ENCODE results near the gene PDE4D.
A peak's percentile ranks its signal among the peaks of the same experiment; 100 is the strongest.

PDE4D gene

DNA sequence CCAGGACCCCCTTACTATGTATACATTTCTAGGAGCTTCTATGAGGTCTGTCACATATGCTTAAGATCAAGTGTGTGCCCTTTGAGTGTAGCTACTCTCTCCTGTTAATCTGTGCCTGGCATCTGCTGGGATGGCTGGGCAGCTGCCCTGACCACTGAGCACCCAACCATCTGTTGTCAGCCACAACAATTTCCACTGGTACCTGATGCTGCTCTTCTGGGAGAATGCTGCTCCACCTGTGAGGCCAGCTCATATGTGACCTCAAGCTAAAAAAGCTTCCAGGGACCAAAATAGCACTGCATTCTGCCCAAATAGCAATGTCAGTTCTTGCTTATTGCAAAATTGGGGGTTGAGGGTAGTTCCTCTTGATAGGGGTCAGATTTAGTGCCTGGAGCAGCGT lies 715.0 kb downstream of the PDE4D start:
- peaks cover 32% of the 10 kb centered on the region for H3K4me1 Mint-ChIP-seq
- no peaks in the 10 kb centered on the region for H3K36me3 Mint-ChIP-seq
- no peak for DNase-seq
- H3K4me3 Mint-ChIP-seq: no peak overlapping the region
- H3K27ac Mint-ChIP-seq: no peak overlapping the region
- no peaks in the 10 kb centered on the region for H3K9me3 Mint-ChIP-seq
- H3K27me3 Mint-ChIP-seq: peaks cover 15% of the 10 kb centered on the region
- CTCF ChIA-PET: interaction anchor here (0.9 to 6.9 kb wide), 7 partner anchors 10 to 308 kb away, joined by 4 to 136 read pairs (median 8); no protein-coding TSS in a partner anchor

DNA sequence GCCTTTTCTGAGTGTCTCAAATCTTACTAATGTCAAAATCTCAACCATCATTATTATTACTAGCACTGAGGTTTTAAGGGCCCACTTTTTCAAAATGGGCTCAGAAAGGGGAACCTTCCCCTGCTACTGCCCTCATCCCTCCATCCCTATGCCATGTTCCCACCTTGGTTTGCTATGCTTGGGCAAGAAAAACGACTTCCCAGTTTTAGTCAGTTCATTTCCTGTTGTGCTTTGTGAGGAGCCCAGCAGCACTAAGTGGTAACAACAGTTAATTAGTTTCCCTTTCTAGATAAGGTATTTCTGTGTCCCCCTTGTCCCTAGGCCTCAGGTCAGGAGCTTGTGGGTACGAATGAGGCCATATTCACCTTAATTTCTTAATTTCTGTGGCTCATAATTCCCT lies 715.5 kb downstream of the PDE4D start:
- Mint-ChIP-seq H3K4me1 (peaks cover 35% of the 10 kb centered on the region), H3K4me3 (no peak overlapping the region), H3K9me3 (no peaks in the 10 kb centered on the region), H3K36me3 (no peaks in the 10 kb centered on the region), H3K27me3 (peaks cover 11% of the 10 kb centered on the region), H3K27ac (no peak overlapping the region)
- CTCF ChIA-PET: interaction anchor here (0.7 to 6.9 kb wide), 8 partner anchors 10 to 307 kb away, joined by 3 to 136 read pairs (median 7); no protein-coding TSS in a partner anchor
- DNase-seq: no peak

DNA sequence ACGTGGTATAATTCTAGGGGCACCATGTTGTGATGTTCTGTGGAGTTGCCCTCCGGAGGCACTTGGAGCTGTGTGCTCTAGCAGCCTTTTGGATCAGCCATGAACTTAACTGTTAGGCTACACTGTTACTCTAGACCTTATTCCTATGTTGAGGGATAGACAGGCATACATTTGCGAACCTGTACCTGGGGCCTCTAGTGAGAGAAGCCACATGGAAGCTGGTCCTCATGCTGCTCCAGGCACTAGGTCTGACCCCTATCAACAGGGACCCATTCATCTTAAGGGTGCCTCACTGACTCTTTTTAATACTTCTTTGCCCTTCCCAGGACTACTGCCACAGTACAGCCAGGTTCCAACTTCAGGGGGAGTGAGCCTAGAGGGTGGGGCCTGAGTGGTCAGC lies 715.9 kb downstream of the PDE4D start:
- CTCF ChIA-PET: interaction anchor here (0.7 to 6.9 kb wide), 7 partner anchors 11 to 291 kb away, joined by 3 to 136 read pairs (median 8); no protein-coding TSS in a partner anchor
- no peaks in the 10 kb centered on the region for H3K9me3 Mint-ChIP-seq
- DNase-seq: no peak
- H3K4me1 Mint-ChIP-seq: peaks cover 38% of the 10 kb centered on the region
- no peaks in the 10 kb centered on the region for H3K36me3 Mint-ChIP-seq
- H3K27me3 Mint-ChIP-seq: peaks cover 7% of the 10 kb centered on the region
- H3K27ac Mint-ChIP-seq: no peak overlapping the region
- H3K4me3 Mint-ChIP-seq: no peak overlapping the region

DNA sequence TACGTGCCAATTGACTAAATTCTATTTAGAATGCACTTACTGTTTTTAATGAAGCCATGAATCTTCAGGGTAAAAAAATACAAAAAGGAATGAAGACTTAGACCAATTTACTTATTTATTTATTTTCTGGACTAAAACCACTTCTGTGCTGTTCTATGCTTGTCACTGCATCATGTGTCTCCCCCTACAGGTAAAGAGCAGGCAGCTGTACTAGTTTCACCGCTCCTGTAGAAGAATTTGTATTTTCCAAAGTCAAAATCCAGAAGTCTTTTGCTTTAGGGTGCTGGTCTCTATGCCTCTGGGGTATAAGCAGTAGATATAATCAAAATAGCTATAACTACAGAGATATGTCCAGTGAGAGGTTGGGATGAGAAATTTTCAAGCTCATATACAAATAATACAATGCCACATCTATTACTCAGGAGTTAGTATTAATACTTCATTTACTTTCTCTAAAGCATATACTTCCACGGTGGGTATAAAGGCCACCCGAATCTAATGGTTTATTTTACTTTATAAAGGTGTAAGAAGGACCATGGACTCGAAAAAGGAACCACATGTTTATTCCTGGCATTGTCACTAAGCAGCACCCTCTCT lies 719.2 kb downstream of the PDE4D start:
- Mint-ChIP-seq H3K4me1 (peaks cover 49% of the 10 kb centered on the region), H3K9me3 (peaks cover 4% of the 10 kb centered on the region), H3K27me3 (peaks cover 5% of the 10 kb centered on the region), H3K27ac (no peak overlapping the region), H3K36me3 (peaks cover 4% of the 10 kb centered on the region), H3K4me3 (no peak overlapping the region)
- DNase-seq: peak; percentile 50
- CTCF ChIA-PET: interaction anchor here (0.7 to 6.9 kb wide), 35 partner anchors 13 to 304 kb away, joined by 3 to 136 read pairs (median 5); no protein-coding TSS in a partner anchor

DNA sequence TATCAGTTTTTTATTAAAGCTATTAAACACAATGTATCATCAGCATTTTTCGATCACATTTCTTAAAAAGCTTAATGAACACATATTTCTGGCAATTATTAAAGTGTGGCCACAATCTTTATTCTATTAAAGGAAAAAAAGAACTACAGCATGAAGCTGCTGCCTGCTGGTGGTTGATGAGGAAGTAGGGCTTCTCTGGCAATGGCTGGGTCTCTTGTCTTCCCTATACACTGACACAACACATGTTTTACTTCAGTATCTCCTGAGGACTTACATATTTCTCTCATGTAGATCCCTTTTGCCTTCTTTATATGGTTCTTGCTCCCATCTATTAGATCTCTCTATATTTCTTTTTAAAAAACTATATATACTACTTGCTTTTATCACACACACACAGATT lies 719.9 kb downstream of the PDE4D start:
- peak; percentile 41 for DNase-seq
- peaks cover 4% of the 10 kb centered on the region for H3K36me3 Mint-ChIP-seq
- CTCF ChIA-PET: interaction anchor here (0.9 to 6.9 kb wide), 29 partner anchors 12 to 303 kb away, joined by 3 to 136 read pairs (median 6); no protein-coding TSS in a partner anchor
- H3K4me3 Mint-ChIP-seq: no peak overlapping the region
- H3K9me3 Mint-ChIP-seq: peaks cover 4% of the 10 kb centered on the region
- no peak overlapping the region for H3K27ac Mint-ChIP-seq
- H3K4me1 Mint-ChIP-seq: peaks cover 48% of the 10 kb centered on the region
- peaks cover 7% of the 10 kb centered on the region for H3K27me3 Mint-ChIP-seq

DNA sequence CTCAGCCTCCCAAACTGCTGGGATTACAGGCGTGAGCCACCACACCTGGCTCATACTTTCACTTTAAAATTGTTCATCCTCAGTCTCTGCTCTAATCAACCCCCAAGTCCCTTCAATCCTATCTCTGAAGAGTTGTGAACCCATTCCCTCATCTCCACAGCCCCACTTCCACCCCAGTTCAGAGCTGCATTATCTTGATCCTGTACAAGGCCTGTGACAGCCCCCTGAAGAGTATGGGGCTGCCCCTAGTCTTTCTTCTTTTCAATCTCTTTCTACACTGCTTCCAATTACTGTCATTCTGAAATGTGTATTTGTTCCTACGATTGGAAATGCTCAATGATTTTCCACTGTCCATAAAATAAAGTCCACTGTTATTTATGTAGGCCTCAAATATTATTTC lies 722.4 kb downstream of the PDE4D start:
- Mint-ChIP-seq H3K9me3 (peaks cover 4% of the 10 kb centered on the region), H3K36me3 (peaks cover 4% of the 10 kb centered on the region), H3K4me3 (no peak overlapping the region), H3K27ac (no peak overlapping the region), H3K27me3 (peaks cover 14% of the 10 kb centered on the region), H3K4me1 (peaks cover 35% of the 10 kb centered on the region)
- CTCF ChIA-PET: interaction anchor here (0.9 kb wide), 1 partner anchor 138 kb away, joined by 3 read pairs; no protein-coding TSS in a partner anchor
- no peak for DNase-seq

DNA sequence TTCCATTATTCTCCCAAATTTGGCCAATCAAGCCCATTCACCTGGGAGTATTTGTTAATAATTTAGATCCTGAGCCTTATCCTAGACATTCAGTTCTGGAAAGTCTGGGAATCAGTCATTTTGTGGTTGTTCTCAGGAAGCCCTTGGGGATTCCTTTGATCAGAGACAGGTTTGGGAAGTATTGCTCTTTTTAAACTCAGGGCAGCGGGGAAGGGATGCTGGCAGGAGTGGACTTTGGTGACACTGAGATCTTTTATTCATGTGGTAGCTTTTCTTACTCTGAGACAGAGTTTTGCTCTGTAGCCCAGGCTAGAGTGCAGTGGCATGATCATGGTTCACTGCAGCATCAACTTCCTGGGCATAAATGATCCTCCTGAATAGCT lies 723.8 kb downstream of the PDE4D start:
- DNase-seq: no peak
- CTCF ChIA-PET: interaction anchor here (3.1 kb wide), 1 partner anchor 135 kb away, joined by 14 read pairs; no protein-coding TSS in a partner anchor
- Mint-ChIP-seq H3K9me3 (peaks cover 4% of the 10 kb centered on the region), H3K36me3 (peaks cover 7% of the 10 kb centered on the region), H3K4me3 (no peak overlapping the region), H3K27ac (no peak overlapping the region), H3K4me1 (peaks cover 38% of the 10 kb centered on the region), H3K27me3 (peaks cover 14% of the 10 kb centered on the region)

DNA sequence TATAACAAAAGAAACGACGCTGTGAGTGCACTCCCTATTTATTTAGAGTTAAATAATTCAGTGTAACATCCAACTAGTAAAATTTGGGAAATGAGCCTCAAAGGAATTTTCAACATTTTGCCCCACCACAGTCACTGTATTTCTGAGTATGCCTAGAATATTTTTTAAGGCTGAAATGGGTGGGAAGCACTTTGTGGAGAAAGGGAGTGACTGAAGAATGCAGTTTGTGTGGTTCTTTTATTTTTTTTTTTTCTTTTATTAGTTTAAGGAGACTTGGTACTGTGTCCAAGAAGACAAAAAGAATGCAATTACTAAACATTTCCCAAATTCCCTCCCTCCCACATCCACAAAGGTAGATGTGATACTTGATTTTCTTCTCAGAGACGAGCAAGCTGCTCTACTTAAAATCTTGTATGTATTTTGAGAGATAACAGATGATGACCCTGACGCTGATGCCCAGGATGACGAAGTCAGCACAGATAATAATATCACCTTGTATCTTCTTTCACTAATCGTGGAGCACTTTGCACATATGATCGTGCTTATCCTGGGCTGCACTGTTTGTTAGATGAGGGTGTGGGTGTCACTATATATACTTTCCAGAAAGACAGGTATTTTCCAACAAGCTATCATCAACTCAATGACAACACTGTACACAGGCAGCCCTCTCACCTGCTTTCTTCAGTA lies 724.3 kb downstream of the PDE4D start:
- DNase-seq: no peak
- Mint-ChIP-seq H3K9me3 (peaks cover 4% of the 10 kb centered on the region), H3K4me3 (no peak overlapping the region), H3K27ac (no peak overlapping the region), H3K36me3 (peaks cover 7% of the 10 kb centered on the region), H3K4me1 (peaks cover 35% of the 10 kb centered on the region), H3K27me3 (peaks cover 14% of the 10 kb centered on the region)
- CTCF ChIA-PET: interaction anchor here (3.1 kb wide), 1 partner anchor 135 kb away, joined by 14 read pairs; no protein-coding TSS in a partner anchor

DNA sequence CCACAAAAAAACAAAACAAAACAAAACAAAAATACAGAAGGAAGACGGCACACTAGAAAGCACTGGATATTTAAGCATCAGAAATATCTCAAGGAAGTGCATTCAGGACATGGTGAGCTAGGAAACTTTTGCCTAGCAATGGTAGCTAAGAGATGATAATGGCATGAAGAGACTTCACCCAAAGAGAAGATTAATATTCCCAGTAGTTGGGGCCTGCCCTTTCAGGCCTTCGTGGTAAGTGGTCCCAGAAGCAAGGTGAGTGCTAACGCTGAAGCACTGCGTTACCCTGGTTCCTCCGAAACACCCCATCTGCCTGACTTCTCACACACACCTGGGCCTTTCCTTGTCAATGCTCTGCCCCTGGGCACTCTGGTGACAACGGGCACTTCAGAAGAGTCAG lies 725.5 kb downstream of the PDE4D start:
- CTCF ChIA-PET: interaction anchor here (1.3 to 3.1 kb wide), 2 partner anchors 12 to 133 kb away, joined by 4 to 14 read pairs; no protein-coding TSS in a partner anchor
- Mint-ChIP-seq H3K27me3 (peaks cover 14% of the 10 kb centered on the region), H3K4me3 (no peak overlapping the region), H3K36me3 (peaks cover 9% of the 10 kb centered on the region), H3K4me1 (peaks cover 30% of the 10 kb centered on the region), H3K27ac (no peak overlapping the region), H3K9me3 (peaks cover 4% of the 10 kb centered on the region)
- no peak for DNase-seq

DNA sequence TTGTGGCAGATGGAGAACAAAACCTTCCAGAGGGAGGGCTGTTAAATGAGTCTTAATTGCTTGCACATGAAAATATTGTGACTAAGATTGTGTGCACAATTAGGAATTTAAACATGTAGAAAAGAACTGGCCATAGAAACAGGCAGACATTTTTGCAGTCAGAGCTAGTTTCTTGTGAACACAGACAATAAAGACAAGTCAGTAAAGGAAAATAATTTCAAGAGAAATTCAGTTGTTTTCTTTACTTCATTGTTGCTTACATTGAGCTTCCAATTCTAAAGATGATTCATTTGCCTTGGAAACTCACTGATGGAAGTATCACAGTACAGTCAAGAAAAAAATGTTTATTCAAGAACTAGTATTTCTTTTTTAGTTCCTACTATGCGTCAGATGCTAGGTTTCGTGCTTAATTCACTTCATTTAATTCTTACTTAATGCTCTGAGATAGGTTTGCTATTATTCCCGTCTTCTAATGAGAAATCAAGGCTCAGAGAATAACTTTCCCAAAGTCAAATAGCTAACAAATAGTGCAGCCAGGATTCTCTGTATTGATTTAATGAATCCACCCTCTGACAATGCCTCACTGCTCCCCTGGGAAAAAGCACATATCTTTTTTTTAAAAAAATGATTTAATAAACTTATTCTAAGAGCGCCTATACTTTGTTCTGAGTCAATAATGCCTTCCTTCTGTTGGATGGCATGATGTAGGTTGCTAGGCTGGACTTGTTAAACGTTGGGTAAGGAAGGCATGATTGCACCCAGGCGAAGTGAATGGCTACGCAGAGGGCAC lies 729.3 kb downstream of the PDE4D start:
- Mint-ChIP-seq H3K4me1 (peaks cover 38% of the 10 kb centered on the region), H3K9me3 (no peaks in the 10 kb centered on the region), H3K36me3 (peaks cover 7% of the 10 kb centered on the region), H3K27ac (no peak overlapping the region), H3K27me3 (peaks cover 9% of the 10 kb centered on the region), H3K4me3 (no peak overlapping the region)
- CTCF ChIA-PET: interaction anchor here (0.9 to 1.3 kb wide), 2 partner anchors 12 to 130 kb away, joined by 3 to 5 read pairs; no protein-coding TSS in a partner anchor
- DNase-seq: no peak

DNA sequence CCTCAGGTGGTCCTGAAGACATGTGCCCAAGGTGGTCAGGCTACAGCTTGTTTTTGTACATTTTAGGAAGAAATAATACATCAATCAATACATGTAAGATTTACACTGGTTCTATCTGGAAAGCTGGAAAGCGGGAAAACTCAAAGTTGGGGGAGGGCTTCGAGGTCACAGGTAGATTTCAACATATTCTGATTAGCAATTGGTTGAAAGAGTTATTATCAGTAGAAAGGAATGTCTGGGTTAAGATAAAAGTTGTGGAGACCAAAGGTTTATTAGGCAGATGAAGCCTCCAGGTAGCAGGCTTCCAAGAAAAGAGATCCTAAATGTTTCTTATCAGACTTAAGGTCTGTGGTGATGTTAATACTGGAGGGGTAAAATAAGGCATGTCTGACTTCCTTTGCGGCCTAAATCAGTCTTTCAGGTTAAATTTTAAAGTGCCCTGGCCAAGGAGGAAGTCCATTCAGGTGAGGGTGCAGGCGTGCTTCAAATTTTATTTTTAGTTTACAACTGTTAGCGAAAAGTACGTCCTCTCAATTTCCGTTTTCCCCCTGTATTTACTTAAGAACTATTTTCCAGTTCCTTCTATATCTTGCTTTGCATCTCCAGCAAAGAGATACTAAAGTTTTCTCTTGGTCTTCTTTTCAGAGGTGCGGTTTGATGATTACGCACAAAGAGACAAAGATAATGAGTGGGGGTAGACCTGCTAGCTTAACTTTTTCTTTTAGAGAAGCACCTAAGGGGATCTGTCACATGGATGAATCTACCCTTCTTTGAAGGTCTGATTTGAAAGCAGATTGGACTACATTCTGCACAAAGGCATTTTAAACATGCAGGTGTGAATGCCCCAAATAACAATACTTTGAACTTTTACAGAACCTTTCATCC lies 732.1 kb downstream of the PDE4D start:
- DNase-seq: no peak
- CTCF ChIA-PET: interaction anchor here (0.8 to 1.3 kb wide), 4 partner anchors 12 to 275 kb away, joined by 3 to 6 read pairs (median 4); no protein-coding TSS in a partner anchor
- peaks cover 7% of the 10 kb centered on the region for H3K36me3 Mint-ChIP-seq

DNA sequence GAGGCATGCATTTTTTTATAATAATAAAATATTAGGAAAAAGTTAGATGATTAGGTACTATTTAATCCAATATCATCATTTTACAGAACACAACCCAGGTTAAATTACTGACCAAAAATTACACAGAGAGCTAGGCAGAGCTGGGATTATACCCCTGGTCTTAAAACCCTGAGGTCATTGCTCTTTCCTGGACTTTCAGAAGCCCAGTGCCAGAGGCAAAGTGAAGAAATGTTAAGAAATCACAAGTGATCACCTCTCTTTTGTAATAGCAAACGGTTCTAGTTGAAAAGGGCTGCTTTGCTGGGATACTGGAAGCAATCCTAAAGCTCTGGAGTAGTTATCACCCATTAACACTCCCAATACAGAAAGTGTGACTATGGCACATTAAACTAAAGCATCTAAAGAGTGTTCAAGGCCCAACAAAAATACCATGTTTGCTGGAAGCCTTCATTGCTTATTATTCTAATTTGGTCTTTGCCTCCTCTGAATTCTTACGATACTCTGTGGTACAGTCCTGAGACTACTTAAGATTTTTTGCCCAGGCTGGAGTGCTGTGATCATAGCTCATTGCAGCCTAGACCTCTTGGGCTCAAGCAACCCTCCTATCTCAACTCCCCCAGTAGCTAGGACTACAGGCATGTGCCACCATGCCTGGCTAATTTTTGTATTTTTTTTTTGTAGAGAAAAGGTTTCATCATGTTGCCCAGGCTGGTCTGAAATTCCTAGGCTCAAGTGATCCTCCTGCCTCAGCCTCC lies 734.7 kb downstream of the PDE4D start:
- DNase-seq: no peak
- Mint-ChIP-seq H3K4me1 (peaks cover 26% of the 10 kb centered on the region), H3K4me3 (no peak overlapping the region), H3K9me3 (no peaks in the 10 kb centered on the region), H3K27me3 (no peaks in the 10 kb centered on the region), H3K27ac (no peak overlapping the region), H3K36me3 (peaks cover 4% of the 10 kb centered on the region)
- CTCF ChIA-PET: interaction anchor here (0.7 to 4.0 kb wide), 2 partner anchors 11 to 15 kb away, joined by 3 to 17 read pairs; no protein-coding TSS in a partner anchor

More for the DNA sequence above, 732.1 kb downstream of the PDE4D start:
- Mint-ChIP-seq H3K9me3 (no peaks in the 10 kb centered on the region), H3K27me3 (no peaks in the 10 kb centered on the region), H3K27ac (peak overlapping the region; percentile 90), H3K4me1 (peaks cover 32% of the 10 kb centered on the region), H3K4me3 (peak overlapping the region; percentile 6)

Measured in activated naive CD4-positive, alpha-beta T cell treated with anti-CD3 and anti-CD28 coated beads, Interleukin-2, amount 10 ng/mL, durations not matched to agents 7 days and 5 days (primary cell).